ENCODE measurements around the gene CYP3A5.

DNA sequence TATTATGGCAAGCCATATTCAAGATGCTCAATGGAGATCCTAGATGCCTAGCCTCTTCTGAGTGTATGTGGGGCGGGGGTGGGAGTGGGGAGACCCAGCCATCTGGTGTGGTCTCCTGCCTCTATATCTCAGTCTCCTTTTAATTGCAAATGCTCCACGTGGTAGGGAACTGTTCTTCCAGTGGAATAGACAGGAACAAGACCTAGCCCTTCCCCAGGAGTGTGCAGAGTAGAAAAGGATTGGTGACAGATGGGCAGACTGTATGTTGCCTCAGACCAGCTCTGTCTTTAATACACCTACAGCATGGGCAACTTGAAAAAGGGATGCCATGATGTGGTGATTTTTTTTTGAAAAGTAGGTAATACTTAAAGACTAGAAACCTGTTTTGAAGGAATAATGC is 12.6 kb downstream of the CYP3A5 start:
- TF ChIP-seq, protein P1, sequence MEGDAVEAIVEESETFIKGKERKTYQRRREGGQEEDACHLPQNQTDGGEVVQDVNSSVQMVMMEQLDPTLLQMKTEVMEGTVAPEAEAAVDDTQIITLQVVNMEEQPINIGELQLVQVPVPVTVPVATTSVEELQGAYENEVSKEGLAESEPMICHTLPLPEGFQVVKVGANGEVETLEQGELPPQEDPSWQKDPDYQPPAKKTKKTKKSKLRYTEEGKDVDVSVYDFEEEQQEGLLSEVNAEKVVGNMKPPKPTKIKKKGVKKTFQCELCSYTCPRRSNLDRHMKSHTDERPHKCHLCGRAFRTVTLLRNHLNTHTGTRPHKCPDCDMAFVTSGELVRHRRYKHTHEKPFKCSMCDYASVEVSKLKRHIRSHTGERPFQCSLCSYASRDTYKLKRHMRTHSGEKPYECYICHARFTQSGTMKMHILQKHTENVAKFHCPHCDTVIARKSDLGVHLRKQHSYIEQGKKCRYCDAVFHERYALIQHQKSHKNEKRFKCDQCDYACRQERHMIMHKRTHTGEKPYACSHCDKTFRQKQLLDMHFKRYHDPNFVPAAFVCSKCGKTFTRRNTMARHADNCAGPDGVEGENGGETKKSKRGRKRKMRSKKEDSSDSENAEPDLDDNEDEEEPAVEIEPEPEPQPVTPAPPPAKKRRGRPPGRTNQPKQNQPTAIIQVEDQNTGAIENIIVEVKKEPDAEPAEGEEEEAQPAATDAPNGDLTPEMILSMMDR (IDR thresholded peaks at IDR 0.05; ENCODE audit: low read length), result no peak
- no peak for TF ChIP-seq EZH2 (IDR thresholded peaks at IDR 0.05; ENCODE audit: borderline replicate concordance, low read length)

Measured in OCI-LY1 (cell line).